C4-2B (cell line): Measurements from ENCODE around the gene CHST8.

Source experiments
- ZFX ChIP-seq: fragments of 450-650 bp; IDR thresholded peaks from 2 replicates; pipeline ENCODE4 v1.6.1; 2017
- TF ChIP-seq, protein P1 (sequence below): fragments of 450-650 bp; conservative IDR thresholded peaks from 2 replicates; pipeline ENCODE4 v1.5.1; 2017; ENCODE audit warnings: mild to moderate bottlenecking

DNA sequence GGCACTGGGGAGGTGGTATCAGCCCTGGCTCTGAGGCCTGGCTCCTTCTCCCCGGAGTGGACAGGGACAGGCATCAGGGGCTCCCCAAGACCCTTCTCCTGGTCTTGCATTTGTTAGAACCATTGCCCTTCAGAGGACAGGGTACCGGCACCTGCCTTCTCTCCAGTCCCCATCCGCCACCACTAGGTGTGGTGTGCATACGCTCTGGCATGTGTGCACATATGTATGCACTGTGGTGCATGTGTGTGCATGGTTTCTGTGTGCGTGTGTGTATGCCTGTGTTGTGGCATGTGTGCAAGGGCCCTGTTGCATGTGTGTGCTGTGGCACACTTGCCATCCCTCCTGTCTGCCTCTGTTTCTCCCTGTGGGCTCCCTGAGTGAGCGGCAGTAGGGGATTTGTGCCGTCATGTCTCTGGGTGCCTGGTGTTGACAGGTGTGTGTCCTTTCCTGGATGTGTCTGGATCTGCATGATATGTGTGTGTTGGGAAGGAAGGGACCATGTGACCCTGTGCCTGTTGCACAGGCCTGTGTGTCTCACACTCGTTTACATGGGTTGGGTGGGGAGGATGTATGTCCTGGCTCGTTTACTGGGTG, 184.2 kb downstream of the CHST8 start:
- TF ChIP-seq, protein P1, sequence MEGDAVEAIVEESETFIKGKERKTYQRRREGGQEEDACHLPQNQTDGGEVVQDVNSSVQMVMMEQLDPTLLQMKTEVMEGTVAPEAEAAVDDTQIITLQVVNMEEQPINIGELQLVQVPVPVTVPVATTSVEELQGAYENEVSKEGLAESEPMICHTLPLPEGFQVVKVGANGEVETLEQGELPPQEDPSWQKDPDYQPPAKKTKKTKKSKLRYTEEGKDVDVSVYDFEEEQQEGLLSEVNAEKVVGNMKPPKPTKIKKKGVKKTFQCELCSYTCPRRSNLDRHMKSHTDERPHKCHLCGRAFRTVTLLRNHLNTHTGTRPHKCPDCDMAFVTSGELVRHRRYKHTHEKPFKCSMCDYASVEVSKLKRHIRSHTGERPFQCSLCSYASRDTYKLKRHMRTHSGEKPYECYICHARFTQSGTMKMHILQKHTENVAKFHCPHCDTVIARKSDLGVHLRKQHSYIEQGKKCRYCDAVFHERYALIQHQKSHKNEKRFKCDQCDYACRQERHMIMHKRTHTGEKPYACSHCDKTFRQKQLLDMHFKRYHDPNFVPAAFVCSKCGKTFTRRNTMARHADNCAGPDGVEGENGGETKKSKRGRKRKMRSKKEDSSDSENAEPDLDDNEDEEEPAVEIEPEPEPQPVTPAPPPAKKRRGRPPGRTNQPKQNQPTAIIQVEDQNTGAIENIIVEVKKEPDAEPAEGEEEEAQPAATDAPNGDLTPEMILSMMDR = no peak
- no peak for TF ChIP-seq ZFX
